Measurements from ENCODE around the gene ZNF214.

DNA sequence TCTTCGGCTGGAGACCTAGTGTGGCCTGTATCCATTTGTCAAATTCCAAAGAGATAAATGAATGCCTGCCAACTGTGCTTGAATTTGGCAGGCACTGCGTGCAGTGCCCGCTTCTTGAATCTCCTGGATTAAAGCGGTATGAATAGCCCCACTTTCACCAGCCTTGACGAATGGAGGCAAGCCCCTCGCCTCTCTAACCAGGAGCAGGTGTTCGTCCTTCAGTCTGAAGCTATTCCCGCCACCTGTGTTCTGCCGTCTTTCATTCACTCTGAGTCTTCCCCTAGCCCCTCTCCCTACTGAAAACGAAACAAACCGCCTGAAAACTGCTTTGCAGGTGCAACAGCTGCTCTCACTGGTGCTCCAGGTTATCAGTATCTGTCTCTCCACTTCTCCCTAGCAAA, 11.3 kb upstream of the ZNF214 start:
- no peak for TF ChIP-seq EZH2phosphoT487 (IDR thresholded peaks at IDR 0.05; ENCODE audit: borderline replicate concordance)
- TF ChIP-seq, protein P1, sequence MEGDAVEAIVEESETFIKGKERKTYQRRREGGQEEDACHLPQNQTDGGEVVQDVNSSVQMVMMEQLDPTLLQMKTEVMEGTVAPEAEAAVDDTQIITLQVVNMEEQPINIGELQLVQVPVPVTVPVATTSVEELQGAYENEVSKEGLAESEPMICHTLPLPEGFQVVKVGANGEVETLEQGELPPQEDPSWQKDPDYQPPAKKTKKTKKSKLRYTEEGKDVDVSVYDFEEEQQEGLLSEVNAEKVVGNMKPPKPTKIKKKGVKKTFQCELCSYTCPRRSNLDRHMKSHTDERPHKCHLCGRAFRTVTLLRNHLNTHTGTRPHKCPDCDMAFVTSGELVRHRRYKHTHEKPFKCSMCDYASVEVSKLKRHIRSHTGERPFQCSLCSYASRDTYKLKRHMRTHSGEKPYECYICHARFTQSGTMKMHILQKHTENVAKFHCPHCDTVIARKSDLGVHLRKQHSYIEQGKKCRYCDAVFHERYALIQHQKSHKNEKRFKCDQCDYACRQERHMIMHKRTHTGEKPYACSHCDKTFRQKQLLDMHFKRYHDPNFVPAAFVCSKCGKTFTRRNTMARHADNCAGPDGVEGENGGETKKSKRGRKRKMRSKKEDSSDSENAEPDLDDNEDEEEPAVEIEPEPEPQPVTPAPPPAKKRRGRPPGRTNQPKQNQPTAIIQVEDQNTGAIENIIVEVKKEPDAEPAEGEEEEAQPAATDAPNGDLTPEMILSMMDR (conservative IDR thresholded peaks at IDR 0.05; ENCODE audit: low read length), result no peak

All from Loucy (cell line).